GM12874 (cell line): ENCODE data around the gene CUL3.

ENCODE experiments used
- TF ChIP-seq, protein P1 (sequence below): IDR thresholded peaks from 2 replicates; pipeline ENCODE4 v1.5.1; 2011; ENCODE audit warnings: low read depth, mild to moderate bottlenecking, control low read depth, low read length, moderate library complexity; ENCODE audit not compliant: insufficient read depth

Gene CUL3

DNA sequence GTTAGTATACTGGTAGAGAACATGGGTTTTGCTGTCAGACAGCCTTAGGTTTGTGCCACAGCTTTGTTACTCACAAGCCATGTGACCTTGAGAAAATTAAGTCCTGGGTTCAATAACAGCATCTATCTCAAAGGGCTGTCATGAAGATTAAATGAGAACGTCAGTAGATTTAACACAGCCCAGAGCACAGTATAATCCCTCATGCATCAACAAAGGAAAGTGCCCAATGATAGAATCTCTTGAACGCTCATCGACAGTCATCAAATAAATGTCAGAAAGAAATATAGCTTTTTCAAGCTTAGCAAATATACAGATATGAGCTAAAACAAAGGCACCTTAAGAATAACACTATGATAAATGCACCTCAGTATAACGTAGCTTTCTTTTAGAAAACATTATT is 22.3 kb downstream of the CUL3 start:
- TF ChIP-seq, protein P1, sequence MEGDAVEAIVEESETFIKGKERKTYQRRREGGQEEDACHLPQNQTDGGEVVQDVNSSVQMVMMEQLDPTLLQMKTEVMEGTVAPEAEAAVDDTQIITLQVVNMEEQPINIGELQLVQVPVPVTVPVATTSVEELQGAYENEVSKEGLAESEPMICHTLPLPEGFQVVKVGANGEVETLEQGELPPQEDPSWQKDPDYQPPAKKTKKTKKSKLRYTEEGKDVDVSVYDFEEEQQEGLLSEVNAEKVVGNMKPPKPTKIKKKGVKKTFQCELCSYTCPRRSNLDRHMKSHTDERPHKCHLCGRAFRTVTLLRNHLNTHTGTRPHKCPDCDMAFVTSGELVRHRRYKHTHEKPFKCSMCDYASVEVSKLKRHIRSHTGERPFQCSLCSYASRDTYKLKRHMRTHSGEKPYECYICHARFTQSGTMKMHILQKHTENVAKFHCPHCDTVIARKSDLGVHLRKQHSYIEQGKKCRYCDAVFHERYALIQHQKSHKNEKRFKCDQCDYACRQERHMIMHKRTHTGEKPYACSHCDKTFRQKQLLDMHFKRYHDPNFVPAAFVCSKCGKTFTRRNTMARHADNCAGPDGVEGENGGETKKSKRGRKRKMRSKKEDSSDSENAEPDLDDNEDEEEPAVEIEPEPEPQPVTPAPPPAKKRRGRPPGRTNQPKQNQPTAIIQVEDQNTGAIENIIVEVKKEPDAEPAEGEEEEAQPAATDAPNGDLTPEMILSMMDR = no peak

DNA sequence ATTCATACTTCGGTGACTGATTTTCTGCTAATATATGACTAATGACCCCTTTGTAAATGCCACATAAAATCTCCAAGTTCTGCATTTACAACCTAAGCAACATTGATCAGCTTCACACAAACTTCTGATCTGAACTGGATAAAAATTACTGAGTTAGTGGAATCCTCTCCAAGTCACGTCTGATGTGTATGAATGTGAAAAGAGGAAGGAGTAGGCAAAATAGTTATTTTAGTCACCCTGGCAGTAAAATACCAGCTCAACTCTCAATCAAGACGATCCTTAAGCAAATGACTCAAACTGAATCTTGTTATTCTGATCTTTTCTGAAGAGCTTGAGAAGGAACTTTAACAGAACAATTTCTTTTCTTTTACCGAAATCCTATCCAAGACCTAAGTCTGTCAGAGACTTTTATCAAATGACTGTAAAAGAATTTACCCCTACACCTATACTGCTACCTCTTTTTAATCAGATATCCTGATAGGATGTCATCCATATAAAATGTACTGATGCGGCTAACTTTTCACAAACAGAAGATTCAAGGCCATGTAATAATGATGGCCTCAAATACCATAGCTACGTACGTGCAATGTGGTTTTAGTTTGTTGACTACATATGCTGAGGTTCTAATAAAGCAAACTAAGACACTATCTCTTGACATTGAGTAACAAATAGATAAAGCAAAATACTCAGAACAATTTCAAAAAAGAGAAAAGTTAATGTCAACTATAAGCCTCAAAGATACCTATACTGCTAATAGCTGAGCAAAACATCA is 23.7 kb downstream of the CUL3 start:
- TF ChIP-seq, protein P1 = no peak

DNA sequence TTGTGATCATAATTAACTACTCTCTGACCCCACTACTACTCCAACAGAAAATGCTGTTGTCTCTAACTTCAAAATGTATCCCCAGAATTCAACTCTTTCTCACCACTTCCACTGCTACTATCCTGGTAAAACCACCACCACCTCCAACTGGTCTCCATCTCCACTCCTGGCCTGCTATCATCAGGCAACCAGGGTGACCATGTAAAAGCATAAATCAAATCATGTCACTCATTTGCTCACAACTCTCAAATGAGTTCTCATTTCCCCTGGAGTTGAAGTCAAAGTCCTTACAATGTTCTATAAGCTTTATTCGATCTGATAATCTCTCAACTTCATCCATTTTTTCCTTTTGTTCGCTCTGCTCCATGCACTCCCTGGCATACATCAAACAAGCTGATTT is 24.6 kb downstream of the CUL3 start:
- TF ChIP-seq, protein P1 = no peak

DNA sequence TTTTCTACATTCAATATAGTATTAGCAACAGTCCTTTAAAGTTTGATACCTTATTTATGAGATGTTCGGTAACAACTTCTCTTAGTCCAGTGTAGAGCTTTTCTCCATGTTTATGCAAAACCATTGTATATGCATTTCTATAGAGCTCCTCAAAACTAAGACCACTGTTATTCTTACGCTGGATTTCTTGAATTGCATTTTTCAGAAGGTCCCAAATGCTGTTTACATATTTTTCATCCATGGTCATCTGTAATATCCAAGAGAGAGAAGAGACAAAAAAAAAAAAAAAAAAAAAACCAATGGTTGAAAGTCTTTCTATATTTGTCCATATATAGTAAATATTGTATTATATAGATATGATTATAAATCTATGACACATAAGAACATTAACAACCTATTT is 27.6 kb downstream of the CUL3 start:
- TF ChIP-seq, protein P1 = no peak

DNA sequence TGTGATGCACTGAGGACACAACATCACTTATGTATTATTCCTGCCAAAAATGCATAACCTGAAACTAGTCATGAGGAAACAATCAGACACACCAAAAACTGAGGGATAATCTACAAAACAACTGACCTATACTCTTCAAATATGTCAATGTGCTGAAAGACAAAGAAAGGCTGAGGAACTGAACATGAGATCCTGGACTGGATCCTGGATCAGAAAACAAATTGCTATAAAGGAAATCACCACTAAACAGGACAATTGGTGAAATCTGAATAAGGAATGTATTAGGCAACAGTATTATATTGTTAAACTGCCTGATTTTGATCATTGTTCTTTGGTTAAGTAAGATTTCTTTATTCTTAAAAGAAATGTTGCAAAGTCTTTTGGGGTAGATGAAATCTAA is 28.8 kb downstream of the CUL3 start:
- TF ChIP-seq, protein P1 = no peak

DNA sequence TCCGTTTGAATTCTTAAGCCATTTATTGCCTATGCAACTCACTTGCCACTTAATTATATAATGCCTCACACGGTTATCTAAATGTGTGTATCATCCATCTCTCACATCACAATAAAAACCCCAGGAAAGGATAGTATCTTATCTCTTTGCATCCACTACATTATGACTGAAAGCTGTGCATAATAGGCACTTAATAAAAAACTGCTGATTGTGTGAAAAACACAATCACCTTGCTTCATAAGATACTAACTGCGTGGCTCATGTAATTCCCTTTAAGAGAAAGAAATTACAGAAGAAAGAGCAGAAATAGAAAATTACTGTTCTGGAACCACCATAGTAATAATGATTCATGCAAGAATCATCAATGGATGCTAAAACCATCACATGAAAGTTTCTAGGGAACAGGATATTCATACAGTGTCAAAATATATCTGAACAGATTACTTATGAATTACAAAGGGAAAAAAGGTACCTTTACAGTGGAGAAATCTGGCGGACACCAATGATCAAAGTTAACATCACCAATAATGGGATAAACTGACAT is 29.3 kb downstream of the CUL3 start:
- TF ChIP-seq, protein P1 = no peak

DNA sequence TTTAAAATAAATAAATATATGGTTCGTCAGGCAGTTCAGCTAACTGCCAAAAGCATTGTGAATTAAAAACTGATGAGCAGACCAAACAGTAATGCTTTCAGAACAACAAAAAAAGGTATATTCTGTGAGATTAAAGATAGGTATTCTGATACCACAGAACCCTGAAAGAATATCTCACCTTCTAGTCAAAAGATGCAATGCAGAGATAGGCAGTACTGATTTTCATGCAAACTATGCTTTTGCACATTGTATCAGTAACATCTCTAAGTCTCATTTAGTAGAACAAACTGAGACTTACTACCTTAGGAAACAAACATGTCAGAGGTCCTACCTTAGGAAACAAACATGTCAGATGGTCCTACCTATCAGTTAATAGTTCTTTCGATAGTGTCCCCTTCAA is 32.4 kb downstream of the CUL3 start:
- TF ChIP-seq, protein P1 = no peak
